Mesendoderm (in vitro differentiated cells): ENCODE results near the gene AGBL4.

Source experiments
- DNase-seq: peaks from one replicate; pipeline ENCODE4 v3.0.0; 2013
- H2AK5ac ChIP-seq: 2 replicates; pipeline ENCODE4 v1.6.1; 2013; ENCODE audit warnings: low read length, inconsistent platforms
- H2BK120ac ChIP-seq: 2 replicates; pipeline ENCODE4 v1.6.1; 2013; ENCODE audit warnings: low read depth, mild to moderate bottlenecking, low read length, moderate library complexity, mixed read lengths
- H2BK15ac ChIP-seq: replicated peaks from 2 replicates; pipeline ENCODE4 v1.6.1; 2013; ENCODE audit warnings: low read depth, mild to moderate bottlenecking, moderate library complexity
- H2BK5ac ChIP-seq: 2 replicates; pipeline ENCODE4 v1.6.1; 2013; ENCODE audit warnings: low read length, inconsistent platforms
- H3K18ac ChIP-seq: 2 replicates; pipeline ENCODE4 v1.6.1; 2013; ENCODE audit warnings: mild to moderate bottlenecking, low read length, mixed read lengths
- H3K23ac ChIP-seq: one replicate; pipeline ENCODE4 v1.6.1; 2013; ENCODE audit warnings: low read length
- H3K27ac ChIP-seq: 2 replicates; pipeline ENCODE4 v1.5.1; 2013; ENCODE audit warnings: low read depth, mild to moderate bottlenecking, inconsistent platforms, low read length, moderate library complexity
- H3K27me3 ChIP-seq: 2 replicates; pipeline ENCODE4 v1.6.1; 2013; ENCODE audit warnings: low read length, control low read depth, mild to moderate bottlenecking, inconsistent platforms; ENCODE audit not compliant: insufficient read depth, poor library complexity
- H3K36me3 ChIP-seq: 2 replicates; pipeline ENCODE4 v1.6.1; 2013; ENCODE audit warnings: low read length, inconsistent platforms; ENCODE audit not compliant: control insufficient read depth, insufficient read depth
- H3K4ac ChIP-seq: one replicate; pipeline ENCODE4 v1.6.1; 2013; ENCODE audit warnings: low read depth, mild to moderate bottlenecking, low read length, moderate library complexity
- H3K4me1 ChIP-seq: 2 replicates; pipeline ENCODE4 v1.6.1; 2013; ENCODE audit warnings: low read depth, low read length, inconsistent platforms; ENCODE audit not compliant: control insufficient read depth
- H3K4me2 ChIP-seq: 2 replicates; pipeline ENCODE4 v1.6.1; 2013; ENCODE audit warnings: low read length
- H3K4me3 ChIP-seq: 2 replicates; pipeline ENCODE4 v1.5.1; 2013; ENCODE audit warnings: mild to moderate bottlenecking, low read length
- H3K56ac ChIP-seq: one replicate; pipeline ENCODE4 v1.6.1; 2013; ENCODE audit warnings: low read length
- H3K79me1 ChIP-seq: 2 replicates; pipeline ENCODE4 v1.6.1; 2013; ENCODE audit warnings: low read length, inconsistent platforms
- H3K79me2 ChIP-seq: 2 replicates; pipeline ENCODE4 v1.6.1; 2013; ENCODE audit warnings: mild to moderate bottlenecking, low read length; ENCODE audit not compliant: control insufficient read depth, insufficient read depth
- H3K9ac ChIP-seq: 2 replicates; pipeline ENCODE4 v1.6.1; 2013; ENCODE audit warnings: low read length, inconsistent platforms
- H4K5ac ChIP-seq: one replicate; pipeline ENCODE4 v1.6.1; 2013; ENCODE audit warnings: low read length
- H4K8ac ChIP-seq: one replicate; pipeline ENCODE4 v1.6.1; 2013; ENCODE audit warnings: low read depth, mild to moderate bottlenecking, control low read depth, low read length, moderate library complexity
- WGBS: extraction: QIAGEN DNeasy Blood & Tissue Kit; methylation state at CpG from one replicate; pipeline ENCODE4 v1.1.7; 2013; ENCODE audit warnings: low lambda C conversion rate, missing lambda C conversion rate; ENCODE audit not compliant: insufficient coverage; ENCODE audit errors: extremely low coverage; 5-methylcytosine and 5-hydroxymethylcytosine counted together

Gene AGBL4

DNA sequence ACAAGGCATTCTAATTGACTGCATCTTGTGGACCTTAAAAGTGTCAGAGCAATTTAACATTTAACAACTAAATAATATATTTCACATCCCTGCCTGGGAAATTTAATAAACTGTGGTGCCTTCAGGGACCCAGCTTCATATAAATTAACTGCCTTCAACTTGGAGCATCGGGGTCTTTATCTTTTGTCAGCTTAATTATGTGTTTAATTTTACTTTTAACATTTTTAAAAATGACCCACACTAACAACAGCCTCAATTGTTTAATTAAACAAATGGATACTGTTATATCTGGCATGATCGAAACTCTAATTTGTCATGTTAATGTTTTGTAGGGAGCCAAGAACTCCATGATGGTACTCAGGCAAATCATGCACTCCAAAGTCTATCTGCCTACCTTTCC lies 857.7 kb downstream of the AGBL4 start:
- Histone ChIP-seq H4K8ac (no peak overlapping the region), H3K4me3 (no peak overlapping the region)
- WGBS: no CpG with 5 or more reads among the region's 2 CpGs

DNA sequence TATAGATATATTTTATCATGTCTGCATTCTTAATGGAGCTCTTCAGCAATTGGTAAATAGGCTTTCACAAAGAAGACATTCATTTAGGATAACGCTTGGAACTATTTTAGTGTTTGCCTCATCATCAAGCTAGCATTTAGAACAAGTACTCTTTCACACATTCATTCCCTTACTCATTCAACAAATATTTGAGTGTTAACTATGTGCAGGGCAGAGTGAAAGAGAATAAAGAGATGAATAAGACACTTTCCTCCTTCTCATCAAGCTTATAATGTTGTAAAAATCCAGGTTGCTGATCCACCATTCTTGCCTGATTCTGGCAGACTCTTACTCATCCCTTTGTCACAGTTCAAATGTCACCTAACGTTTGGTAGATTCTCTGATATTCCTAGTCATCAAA lies 860.7 kb downstream of the AGBL4 start:
- no peaks in the 10 kb centered on the region for H3K4me1 ChIP-seq
- no peak overlapping the region for H3K56ac ChIP-seq
- no peak overlapping the region for H3K27ac ChIP-seq
- H2BK5ac ChIP-seq: no peak overlapping the region
- H3K36me3 ChIP-seq: no peaks in the 10 kb centered on the region
- H3K4ac ChIP-seq: no peak overlapping the region
- no peaks in the 10 kb centered on the region for H3K79me2 ChIP-seq
- no peaks in the 10 kb centered on the region for H3K79me1 ChIP-seq
- no CpG with 5 or more reads among the region's 2 CpGs for WGBS
- H2BK15ac ChIP-seq: no peak overlapping the region
- no peak overlapping the region for H3K4me3 ChIP-seq
- no peak for DNase-seq
- no peak overlapping the region for H4K5ac ChIP-seq
- no peak overlapping the region for H3K18ac ChIP-seq
- no peaks in the 10 kb centered on the region for H3K27me3 ChIP-seq
- no peak overlapping the region for H3K23ac ChIP-seq
- no peak overlapping the region for H3K9ac ChIP-seq
- H3K4me2 ChIP-seq: no peak overlapping the region
- no peak overlapping the region for H2AK5ac ChIP-seq
- H4K8ac ChIP-seq: no peak overlapping the region
- H2BK120ac ChIP-seq: no peak overlapping the region

More for the DNA sequence above, 857.7 kb downstream of the AGBL4 start:
- no peak overlapping the region for H3K18ac ChIP-seq
- H2AK5ac ChIP-seq: no peak overlapping the region
- peaks cover 2% of the 10 kb centered on the region for H3K27me3 ChIP-seq
- no peaks in the 10 kb centered on the region for H3K79me1 ChIP-seq
- H3K36me3 ChIP-seq: no peaks in the 10 kb centered on the region
- no peak overlapping the region for H2BK15ac ChIP-seq
- H3K4me1 ChIP-seq: no peaks in the 10 kb centered on the region
- DNase-seq: no peak
- H3K27ac ChIP-seq: no peak overlapping the region
- no peak overlapping the region for H4K5ac ChIP-seq
- H3K56ac ChIP-seq: no peak overlapping the region
- H3K79me2 ChIP-seq: no peaks in the 10 kb centered on the region
- no peak overlapping the region for H2BK120ac ChIP-seq
- H3K4me2 ChIP-seq: no peak overlapping the region
- H3K9ac ChIP-seq: no peak overlapping the region
- no peak overlapping the region for H3K4ac ChIP-seq
- H2BK5ac ChIP-seq: no peak overlapping the region
- no peak overlapping the region for H3K23ac ChIP-seq

DNA sequence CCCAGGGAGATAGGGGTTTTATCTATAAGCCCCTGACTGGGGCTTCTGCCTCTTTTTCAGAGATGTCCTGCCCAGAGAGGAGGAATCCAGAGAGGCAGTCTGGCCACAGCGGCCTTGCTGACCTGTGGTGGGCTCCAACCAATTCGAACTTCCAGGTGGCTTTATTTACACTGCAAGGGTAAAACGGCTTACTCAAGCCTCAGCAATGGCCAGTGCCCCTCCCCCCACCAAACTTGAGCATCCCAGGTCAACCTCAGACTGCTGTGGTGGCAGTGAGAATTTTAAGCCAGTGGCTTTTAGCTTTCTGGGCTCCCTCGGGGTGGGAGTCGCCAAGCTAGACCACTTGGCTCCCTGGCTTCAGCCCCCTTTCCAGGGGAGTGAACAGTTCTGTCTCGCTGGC lies 863.1 kb downstream of the AGBL4 start:
- Histone ChIP-seq H4K8ac (no peak overlapping the region), H3K4me3 (no peak overlapping the region), H3K23ac (no peak overlapping the region), H3K4me1 (no peaks in the 10 kb centered on the region), H3K79me1 (no peaks in the 10 kb centered on the region), H2BK120ac (no peak overlapping the region), H2AK5ac (no peak overlapping the region), H3K79me2 (no peaks in the 10 kb centered on the region), H3K4ac (no peak overlapping the region), H3K9ac (no peak overlapping the region), H2BK15ac (no peak overlapping the region), H4K5ac (no peak overlapping the region), H3K18ac (no peak overlapping the region), H2BK5ac (no peak overlapping the region), H3K56ac (no peak overlapping the region), H3K27ac (no peak overlapping the region), H3K27me3 (no peaks in the 10 kb centered on the region), H3K36me3 (no peaks in the 10 kb centered on the region), H3K4me2 (no peak overlapping the region)
- DNase-seq: peak; percentile 0
- no CpG with 5 or more reads among the region's 6 CpGs for WGBS

DNA sequence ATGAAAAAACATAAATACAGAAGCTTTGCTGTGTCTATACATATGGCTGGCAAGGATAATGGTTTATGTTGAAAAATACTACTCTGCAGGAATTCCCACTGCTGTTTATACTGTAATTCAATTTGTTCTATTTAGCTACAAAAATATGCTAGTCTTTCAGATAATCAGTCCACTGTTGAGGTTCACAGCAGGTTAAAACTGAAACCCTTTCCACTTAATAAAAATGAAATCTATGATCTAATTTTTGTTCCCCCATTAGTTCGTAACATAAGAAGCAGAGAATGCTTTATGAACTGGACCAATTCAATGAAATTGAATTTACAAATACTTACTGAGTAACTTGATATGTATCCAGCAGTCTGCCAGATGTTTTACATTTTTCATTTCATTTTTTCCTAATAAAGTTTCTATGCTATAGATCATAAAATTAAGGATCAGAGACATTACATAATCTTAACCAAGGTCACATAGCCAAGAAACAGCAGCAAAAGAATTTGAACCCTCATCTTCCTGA lies 887.0 kb downstream of the AGBL4 start:
- Histone ChIP-seq H3K9ac (no peak overlapping the region), H2BK120ac (no peak overlapping the region), H3K4ac (no peak overlapping the region), H3K27me3 (no peaks in the 10 kb centered on the region), H3K4me2 (no peak overlapping the region), H3K4me1 (no peaks in the 10 kb centered on the region), H4K5ac (no peak overlapping the region), H2BK5ac (no peak overlapping the region), H2AK5ac (no peak overlapping the region), H3K36me3 (no peaks in the 10 kb centered on the region), H3K79me1 (no peaks in the 10 kb centered on the region), H3K27ac (no peak overlapping the region), H4K8ac (no peak overlapping the region), H2BK15ac (no peak overlapping the region), H3K56ac (no peak overlapping the region), H3K18ac (no peak overlapping the region), H3K4me3 (no peak overlapping the region), H3K23ac (no peak overlapping the region), H3K79me2 (no peaks in the 10 kb centered on the region)
- no CpG with 5 or more reads among the region's 1 CpG for WGBS
- DNase-seq: no peak

DNA sequence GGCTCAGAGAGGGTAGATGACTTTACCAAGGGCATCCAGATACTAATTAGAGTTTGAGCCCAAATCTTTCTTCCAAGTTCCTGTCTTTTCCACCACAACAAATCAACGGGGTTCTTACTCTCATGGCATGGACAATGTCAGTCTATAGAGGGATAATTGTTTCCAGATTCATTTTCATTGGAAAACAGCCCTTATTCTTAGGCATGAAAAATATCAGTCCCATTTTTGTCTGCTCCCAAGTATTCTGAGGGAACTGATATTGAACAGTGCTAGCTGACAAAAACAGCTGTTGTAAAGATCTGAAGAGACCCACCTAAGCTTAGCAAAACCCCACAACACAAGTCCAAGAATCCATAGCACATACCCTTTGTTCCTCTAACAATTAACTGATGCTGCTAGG lies 898.0 kb downstream of the AGBL4 start:
- Histone ChIP-seq H3K4me3 (no peak overlapping the region), H3K18ac (no peak overlapping the region), H3K4me1 (no peaks in the 10 kb centered on the region), H3K9ac (no peak overlapping the region), H3K56ac (no peak overlapping the region), H3K27ac (no peak overlapping the region), H2BK120ac (no peak overlapping the region), H3K23ac (no peak overlapping the region), H4K8ac (no peak overlapping the region), H3K79me2 (no peaks in the 10 kb centered on the region), H3K4ac (no peak overlapping the region), H2BK15ac (no peak overlapping the region), H3K27me3 (peaks cover 1% of the 10 kb centered on the region), H3K4me2 (no peak overlapping the region), H2AK5ac (no peak overlapping the region), H3K79me1 (no peaks in the 10 kb centered on the region), H2BK5ac (no peak overlapping the region), H4K5ac (no peak overlapping the region), H3K36me3 (no peaks in the 10 kb centered on the region)
- no peak for DNase-seq
- no CpG with 5 or more reads among the region's 1 CpG for WGBS

DNA sequence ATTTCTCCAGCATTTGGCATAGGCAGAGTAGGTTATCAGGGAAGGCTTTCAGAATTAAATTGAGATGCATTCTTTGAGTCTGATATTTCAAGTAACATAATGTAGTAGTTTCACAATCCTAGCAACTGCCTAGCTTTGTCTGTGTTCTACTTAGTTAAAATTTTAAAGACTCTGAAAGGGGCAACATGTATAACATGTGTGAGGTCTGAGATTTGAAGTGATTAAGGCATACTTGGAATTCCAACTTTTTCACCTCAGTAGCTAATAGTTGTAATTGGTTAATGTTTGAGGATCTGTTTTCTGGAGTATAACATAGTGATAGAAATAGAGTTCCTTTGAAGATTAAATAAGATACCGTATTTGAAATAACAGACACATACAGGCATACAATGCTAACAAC lies 911.8 kb downstream of the AGBL4 start:
- no peak overlapping the region for H3K9ac ChIP-seq
- WGBS: no CpG with 5 or more reads among the region's 1 CpG

More for the DNA sequence above, 911.8 kb downstream of the AGBL4 start:
- Histone ChIP-seq H4K8ac (no peak overlapping the region), H2BK15ac (no peak overlapping the region), H3K27me3 (no peaks in the 10 kb centered on the region), H3K4me2 (no peak overlapping the region), H4K5ac (no peak overlapping the region), H3K4ac (no peak overlapping the region), H3K56ac (no peak overlapping the region), H3K4me1 (no peaks in the 10 kb centered on the region), H2BK5ac (no peak overlapping the region), H2BK120ac (no peak overlapping the region), H3K79me1 (no peaks in the 10 kb centered on the region), H2AK5ac (no peak overlapping the region), H3K23ac (no peak overlapping the region), H3K4me3 (no peak overlapping the region), H3K36me3 (no peaks in the 10 kb centered on the region), H3K79me2 (no peaks in the 10 kb centered on the region), H3K18ac (no peak overlapping the region), H3K27ac (no peak overlapping the region)
- DNase-seq: no peak
